Activated CD8-positive, alpha-beta memory T cell treated with anti-CD3 and anti-CD28 coated beads, Interleukin-2, amount 10 ng/mL, durations not matched to agents 7 days and 5 days (primary cell): ENCODE data around the gene SMCO3. TPM values are rescaled to one million over a fixed set of nuclear protein-coding genes. Genes with fewer than 3 reads are reported as not detected.
A peak's percentile ranks its signal among the peaks of the same experiment; 100 is the strongest.

ENCODE experiments used
- ATAC-seq: fragments of 150-1000 bp; cut with Tn5 transposase; one replicate; pipeline ENCODE4 v1.10.0; 2021; ENCODE audit warnings: moderate library complexity
- CTCF ChIA-PET: fragments of 350-600 bp; sonication (Branson Sonifier 250); formaldehyde crosslinking; loops from one replicate; lab custom pipeline; 2021; ENCODE audit warnings: antibody characterized with exemption; lab: Charles Lee
- DNase-seq: peaks from one replicate; pipeline ENCODE4 v3.0.0-alpha.2; 2020
- H3K27ac Mint-ChIP-seq: one replicate; pipeline ENCODE4 v1.8.0; 2021; ENCODE audit warnings: mild to moderate bottlenecking, mixed read lengths
- H3K27me3 Mint-ChIP-seq: one replicate; pipeline ENCODE4 v1.8.0; 2021; ENCODE audit warnings: mixed read lengths
- H3K36me3 Mint-ChIP-seq: one replicate; pipeline ENCODE4 v1.8.0; 2021; ENCODE audit warnings: mild to moderate bottlenecking, mixed read lengths
- H3K4me1 Mint-ChIP-seq: one replicate; pipeline ENCODE4 v1.8.0; 2021; ENCODE audit warnings: mixed read lengths
- H3K4me3 Mint-ChIP-seq: one replicate; pipeline ENCODE4 v1.8.0; 2021; ENCODE audit warnings: mild to moderate bottlenecking, moderate library complexity, mixed read lengths
- H3K9me3 Mint-ChIP-seq: one replicate; pipeline ENCODE4 v1.8.0; 2022; ENCODE audit warnings: low read depth, mixed read lengths
- total RNA-seq, 2 experiments: library from RNA; stranded (reverse); gene quantifications; one replicate each; pipeline ENCODE4 v1.2.3, GENCODE V29; 2021

Gene SMCO3
- total RNA-seq, 2 experiments from 2014 or later, result not detected

DNA sequence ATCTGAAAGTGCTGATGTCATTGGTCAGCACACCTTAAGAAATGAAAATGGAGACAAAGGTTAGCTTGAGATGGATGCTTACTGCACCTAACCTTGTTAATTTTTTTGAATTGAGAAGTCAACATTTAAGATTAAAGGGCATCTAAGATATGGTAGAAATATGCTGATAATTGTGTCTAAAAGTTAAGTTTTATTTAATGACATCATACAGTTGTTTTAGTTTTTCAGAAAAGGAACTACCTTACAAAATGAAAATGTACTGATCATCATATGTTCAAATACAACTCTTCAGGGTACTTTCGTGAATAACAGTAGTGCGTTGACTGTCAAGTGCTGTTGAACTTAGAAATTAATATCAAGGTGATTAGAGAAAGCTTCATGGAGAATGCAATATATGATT, 2.5 kb downstream of the SMCO3 start:
- H3K36me3 Mint-ChIP-seq, result no peaks in the 10 kb centered on the region
- no peak overlapping the region for H3K27ac Mint-ChIP-seq
- no peak overlapping the region for H3K4me3 Mint-ChIP-seq
- H3K27me3 Mint-ChIP-seq, result no peaks in the 10 kb centered on the region
- no peak for ATAC-seq
- H3K9me3 Mint-ChIP-seq, result no peaks in the 10 kb centered on the region
- H3K4me1 Mint-ChIP-seq, result peaks cover 11% of the 10 kb centered on the region
- CTCF ChIA-PET, result interaction anchor here (1.3 to 2.3 kb wide), 5 partner anchors 11 to 410 kb away, joined by 5 to 7 read pairs (median 6); partner anchors contain the start of genes ERP27 and RERG
- DNase-seq, result no peak

DNA sequence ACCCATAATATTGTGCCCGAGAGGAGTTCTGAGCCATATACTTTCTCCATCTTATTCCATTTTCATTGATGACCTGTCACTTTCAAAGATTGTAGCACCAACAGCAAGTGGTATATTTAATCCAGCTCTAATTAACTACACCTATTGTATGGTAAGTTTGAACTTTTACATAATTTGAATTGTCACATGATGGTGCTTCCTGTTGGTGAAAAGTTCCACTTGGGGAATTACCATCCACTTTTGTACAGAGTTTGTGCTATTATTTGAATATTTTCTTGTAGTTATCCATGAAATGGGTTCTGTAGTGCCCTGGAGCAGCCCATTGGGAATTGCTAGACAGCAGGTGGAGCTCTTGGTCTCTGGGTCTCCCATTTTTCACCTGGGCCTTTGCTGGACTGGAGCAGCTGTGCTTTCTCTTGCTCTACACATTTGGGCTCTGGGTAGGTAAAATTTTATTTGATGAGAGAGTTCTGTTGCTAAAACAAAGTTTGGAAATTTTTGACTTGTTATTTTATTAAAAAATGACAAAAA, 3.0 kb downstream of the SMCO3 start:
- H3K27me3 Mint-ChIP-seq, result no peaks in the 10 kb centered on the region
- no peaks in the 10 kb centered on the region for H3K36me3 Mint-ChIP-seq
- peaks cover 11% of the 10 kb centered on the region for H3K4me1 Mint-ChIP-seq
- H3K27ac Mint-ChIP-seq, result no peak overlapping the region
- no peak overlapping the region for H3K4me3 Mint-ChIP-seq
- DNase-seq, result no peak
- ATAC-seq, result no peak
- CTCF ChIA-PET, result interaction anchor here (1.3 to 2.3 kb wide), 6 partner anchors 11 to 410 kb away, joined by 3 to 7 read pairs (median 6); partner anchors contain the start of genes ERP27 and RERG
- H3K9me3 Mint-ChIP-seq, result no peaks in the 10 kb centered on the region

DNA sequence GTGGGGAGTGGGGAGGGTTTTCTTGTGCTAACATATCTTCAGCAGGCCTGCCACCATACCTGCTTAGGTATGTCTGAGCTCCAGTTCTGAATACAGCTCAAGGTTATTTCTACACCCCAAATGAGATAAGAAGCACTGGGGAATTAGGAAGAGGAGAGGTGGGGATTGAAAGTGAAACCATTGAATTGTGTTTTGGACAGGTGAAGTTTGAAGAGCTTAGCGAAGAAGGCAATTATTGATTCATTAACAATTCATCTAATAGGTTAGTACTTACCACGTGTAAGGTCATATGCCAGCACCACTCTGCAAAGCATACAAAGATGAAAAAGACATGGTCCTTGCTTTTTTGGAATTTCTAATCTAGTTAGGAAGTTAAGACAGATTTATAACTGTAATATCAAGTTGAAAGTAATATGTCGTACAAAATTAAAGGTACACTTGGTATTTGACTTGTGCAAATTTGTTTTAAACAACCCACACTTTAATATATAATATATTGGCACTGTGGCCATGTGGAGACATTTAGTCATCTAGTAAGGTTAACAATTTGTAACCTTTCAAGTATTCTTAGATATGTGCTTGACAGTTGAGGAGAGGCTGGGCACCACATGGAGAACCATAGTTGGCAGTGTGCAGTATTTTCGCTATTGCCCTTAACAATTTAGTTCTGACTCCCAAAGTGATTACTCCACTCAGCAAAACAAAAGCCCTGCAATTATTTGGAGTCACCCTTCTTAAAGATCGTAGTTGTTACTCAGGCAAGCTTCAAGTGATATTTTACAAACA, 3.6 kb downstream of the SMCO3 start:
- Mint-ChIP-seq H3K27me3 (no peaks in the 10 kb centered on the region), H3K4me1 (peaks cover 11% of the 10 kb centered on the region), H3K27ac (no peak overlapping the region), H3K4me3 (no peak overlapping the region), H3K9me3 (no peaks in the 10 kb centered on the region), H3K36me3 (no peaks in the 10 kb centered on the region)
- no peak for DNase-seq
- CTCF ChIA-PET, result interaction anchor here (0.7 to 2.3 kb wide), 9 partner anchors 12 to 411 kb away, joined by 3 to 7 read pairs (median 5); partner anchors contain the start of genes ERP27 and RERG
- no peak for ATAC-seq

DNA sequence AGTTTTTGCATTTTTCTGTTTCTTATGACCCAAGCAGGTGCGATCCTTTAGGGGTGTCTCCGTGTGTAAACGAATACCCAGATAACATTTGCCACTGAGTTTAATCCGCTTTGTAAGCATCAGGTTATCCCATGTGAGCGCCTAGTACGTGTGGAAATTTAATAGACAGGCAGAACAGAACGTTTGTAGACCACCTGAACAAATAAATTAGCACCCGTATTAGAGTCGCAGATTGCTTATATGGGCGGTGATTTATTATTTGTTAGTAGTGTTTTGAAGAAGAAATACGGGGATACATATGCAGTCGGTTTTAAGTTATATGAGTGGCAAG, 10.2 kb downstream of the SMCO3 start:
- Mint-ChIP-seq H3K27me3 (no peaks in the 10 kb centered on the region), H3K36me3 (peaks cover 18% of the 10 kb centered on the region), H3K9me3 (no peaks in the 10 kb centered on the region), H3K27ac (no peak overlapping the region), H3K4me3 (no peak overlapping the region), H3K4me1 (peaks cover 20% of the 10 kb centered on the region)
- ATAC-seq (peak; percentile 10), DNase-seq (no peak)
- CTCF ChIA-PET, result interaction anchor here (1.2 to 7.4 kb wide), 8 partner anchors 9 to 417 kb away, joined by 3 to 81 read pairs (median 5); partner anchors contain the start of gene RERG

DNA sequence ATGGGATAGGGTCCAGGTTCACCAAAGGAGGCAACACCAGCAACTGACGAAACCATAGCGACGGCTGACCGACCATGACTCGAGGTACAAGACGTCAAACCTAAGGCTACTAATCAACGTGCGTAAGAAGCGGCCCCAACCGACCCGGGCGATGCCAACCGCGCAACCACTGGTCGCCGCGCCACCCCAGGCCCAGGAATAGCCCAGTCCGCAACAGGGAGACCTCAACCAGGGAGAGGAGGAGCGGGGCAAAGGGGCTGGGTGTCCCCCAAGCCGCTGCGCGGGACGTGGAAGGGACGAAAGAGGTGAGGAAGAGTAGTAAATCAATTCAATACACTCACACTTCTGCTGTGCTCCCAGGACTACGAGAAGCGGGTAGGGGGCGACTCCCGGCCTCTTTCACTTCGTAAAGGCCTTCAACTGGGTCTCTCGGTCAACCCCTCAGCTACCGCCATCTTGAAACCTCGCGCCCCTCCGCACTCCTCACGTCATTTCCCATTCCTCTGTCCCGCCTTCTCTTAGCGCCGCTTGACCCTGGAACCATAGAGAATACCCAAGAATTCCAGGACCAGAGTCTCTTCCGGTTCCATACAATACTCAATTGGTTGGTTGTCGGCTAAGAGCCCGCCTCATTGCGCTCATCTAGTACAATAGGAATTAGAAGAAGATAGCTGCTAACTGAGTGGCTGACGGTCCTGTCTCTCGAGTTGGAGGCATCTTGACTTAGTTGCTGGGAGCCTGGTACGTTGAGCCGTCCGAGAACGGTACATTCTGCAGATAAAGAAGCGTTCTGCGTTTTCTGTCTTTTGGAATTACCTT, 10.8 kb downstream of the SMCO3 start, which contains the start of the genes C12orf60 and WBP11:
C12orf60 (plus strand) TSS at position 660 of the 819 bp plus-strand sequence. CDS start 19,266 bp downstream, outside the sequence.
WBP11 (minus strand) TSS at position 468 of the 819 bp plus-strand sequence. CDS start 2,095 bp downstream, outside the sequence.
- CTCF ChIA-PET, result interaction anchor here (0.6 to 7.4 kb wide), 11 partner anchors 9 to 418 kb away, joined by 3 to 81 read pairs (median 4); partner anchors contain the start of gene RERG
- Mint-ChIP-seq H3K4me1 (peaks cover 20% of the 10 kb centered on the region), H3K27me3 (no peaks in the 10 kb centered on the region), H3K27ac (no peak within 1 kb of the TSS), H3K9me3 (no peaks in the 10 kb centered on the region), H3K36me3 (peaks cover 22% of the 10 kb centered on the region), H3K4me3 (no peak within 1 kb of the TSS)
- ATAC-seq (peak; percentile 98), DNase-seq (peak; percentile 95)

DNA sequence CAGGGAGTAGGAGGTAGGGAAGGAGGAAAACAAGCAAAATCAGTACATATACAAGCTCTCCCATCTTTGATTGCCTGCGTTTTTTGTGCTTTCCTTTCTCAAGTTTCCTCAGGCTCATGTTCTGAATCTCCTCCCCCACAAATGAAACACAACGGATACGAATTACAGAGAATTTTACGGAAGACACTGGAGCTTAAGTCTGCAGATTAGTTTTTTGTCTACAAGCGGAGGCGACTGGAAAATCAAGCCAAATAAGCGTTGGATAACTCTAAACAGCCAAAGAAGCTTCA, 11.3 kb downstream of the SMCO3 start:
- DNase-seq (no peak), ATAC-seq (no peak)
- no peak overlapping the region for H3K4me3 Mint-ChIP-seq
- H3K9me3 Mint-ChIP-seq, result no peaks in the 10 kb centered on the region
- CTCF ChIA-PET, result interaction anchor here (0.6 to 7.4 kb wide), 9 partner anchors 10 to 419 kb away, joined by 3 to 81 read pairs (median 4); partner anchors contain the start of gene RERG
- no peaks in the 10 kb centered on the region for H3K27me3 Mint-ChIP-seq
- peaks cover 20% of the 10 kb centered on the region for H3K4me1 Mint-ChIP-seq
- peaks cover 27% of the 10 kb centered on the region for H3K36me3 Mint-ChIP-seq
- H3K27ac Mint-ChIP-seq, result no peak overlapping the region

DNA sequence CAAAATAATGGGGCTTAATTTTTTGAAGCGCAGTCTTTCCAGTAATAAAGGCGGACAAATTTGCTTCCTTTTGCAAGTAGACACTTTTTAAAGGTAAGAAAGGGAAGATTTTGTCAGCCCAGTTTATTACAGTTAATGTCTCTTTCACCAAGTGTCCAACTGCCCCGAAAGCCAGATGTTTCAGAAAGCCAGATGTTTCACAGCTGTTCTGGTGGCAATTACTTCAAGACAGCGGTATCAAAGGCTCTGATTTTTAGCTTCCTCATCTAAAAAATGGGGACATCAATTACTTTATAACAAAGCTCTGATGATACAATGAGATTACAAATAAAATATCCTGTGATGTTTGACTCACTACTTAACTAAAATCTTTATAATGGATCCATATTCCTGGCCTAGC, 11.7 kb downstream of the SMCO3 start:
- Mint-ChIP-seq H3K9me3 (no peaks in the 10 kb centered on the region), H3K4me3 (no peak overlapping the region), H3K36me3 (peaks cover 31% of the 10 kb centered on the region), H3K4me1 (peaks cover 20% of the 10 kb centered on the region), H3K27me3 (no peaks in the 10 kb centered on the region), H3K27ac (no peak overlapping the region)
- no peak for ATAC-seq
- no peak for DNase-seq
- CTCF ChIA-PET, result interaction anchor here (0.6 to 7.4 kb wide), 6 partner anchors 9 to 419 kb away, joined by 3 to 81 read pairs (median 4); partner anchors contain the start of gene RERG

DNA sequence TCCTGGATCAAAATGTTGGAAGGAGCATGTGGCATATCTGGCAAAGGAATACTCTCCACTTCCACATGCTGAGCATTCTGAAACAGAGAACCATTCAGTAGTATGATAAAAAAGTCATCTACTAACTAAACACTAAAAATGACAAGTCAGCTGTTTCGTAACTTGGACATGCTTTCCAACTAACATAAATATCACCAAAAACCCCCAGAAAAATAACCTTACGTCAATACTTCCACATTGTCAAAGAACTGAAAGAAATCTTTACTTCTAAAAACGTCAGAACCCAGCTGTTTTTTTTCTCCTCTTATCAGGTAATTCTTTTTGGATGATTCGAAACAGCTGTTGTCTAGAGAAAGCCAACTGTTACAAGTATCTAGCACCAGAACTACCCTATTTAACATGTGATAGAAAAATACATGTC, 18.9 kb downstream of the SMCO3 start:
- no peak overlapping the region for H3K4me3 Mint-ChIP-seq
- H3K36me3 Mint-ChIP-seq, result peaks cover 69% of the 10 kb centered on the region
- no peak overlapping the region for H3K27ac Mint-ChIP-seq
- ATAC-seq (no peak), DNase-seq (no peak)
- CTCF ChIA-PET, result interaction anchor here (0.9 kb wide), 1 partner anchor 71 kb away, joined by 3 read pairs; no protein-coding TSS in a partner anchor
- no peaks in the 10 kb centered on the region for H3K9me3 Mint-ChIP-seq
- no peaks in the 10 kb centered on the region for H3K27me3 Mint-ChIP-seq
- H3K4me1 Mint-ChIP-seq, result peaks cover 3% of the 10 kb centered on the region

DNA sequence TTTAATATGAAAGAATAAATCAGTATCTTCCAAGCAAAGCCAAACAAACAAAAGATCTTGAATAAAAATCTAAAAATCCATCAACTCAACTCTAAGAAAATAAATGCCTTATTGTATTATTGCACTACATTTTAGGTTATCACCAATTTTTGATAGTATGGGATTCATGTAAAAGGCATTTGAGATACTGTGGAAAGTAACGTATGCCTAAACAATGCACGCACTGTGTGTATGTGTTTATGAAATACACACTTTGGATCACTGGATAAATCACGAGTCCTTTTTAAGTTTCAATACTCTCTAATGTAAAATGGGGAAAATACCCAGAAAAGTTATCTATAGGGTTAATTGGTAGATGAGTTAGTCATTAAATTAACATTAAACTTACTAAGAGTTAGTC, 28.4 kb downstream of the SMCO3 start:
- CTCF ChIA-PET, result no interaction called here
- Mint-ChIP-seq H3K36me3 (peaks cover 49% of the 10 kb centered on the region), H3K4me1 (peaks cover 5% of the 10 kb centered on the region), H3K27me3 (no peaks in the 10 kb centered on the region), H3K27ac (no peak overlapping the region), H3K4me3 (no peak overlapping the region), H3K9me3 (no peaks in the 10 kb centered on the region)
- DNase-seq (no peak), ATAC-seq (no peak)

DNA sequence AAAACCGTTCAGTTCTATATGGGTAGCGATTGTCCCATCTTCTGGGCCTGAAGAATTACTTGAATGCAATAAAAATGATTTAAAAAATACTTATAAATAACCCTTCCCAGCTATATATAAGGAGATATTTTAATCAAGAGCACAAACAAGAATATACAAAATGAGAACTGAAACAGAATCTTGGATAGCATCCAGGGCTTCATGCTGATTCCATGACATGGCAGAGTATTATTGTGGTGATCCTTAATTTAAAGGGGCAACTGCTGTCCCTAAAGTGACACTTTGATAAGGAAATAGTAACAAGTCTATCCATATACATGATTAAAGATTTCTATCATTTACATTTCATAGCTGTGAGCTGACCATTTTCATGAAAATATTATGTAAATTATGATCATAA, 29.5 kb downstream of the SMCO3 start:
- H3K36me3 Mint-ChIP-seq, result peaks cover 38% of the 10 kb centered on the region
- H3K27ac Mint-ChIP-seq, result no peak overlapping the region
- H3K4me3 Mint-ChIP-seq, result no peak overlapping the region
- CTCF ChIA-PET, result interaction anchor here (1.0 kb wide), 1 partner anchor 211 kb away, joined by 3 read pairs; no protein-coding TSS in a partner anchor
- peaks cover 10% of the 10 kb centered on the region for H3K4me1 Mint-ChIP-seq
- DNase-seq (no peak), ATAC-seq (no peak)
- H3K27me3 Mint-ChIP-seq, result no peaks in the 10 kb centered on the region
- H3K9me3 Mint-ChIP-seq, result no peaks in the 10 kb centered on the region

DNA sequence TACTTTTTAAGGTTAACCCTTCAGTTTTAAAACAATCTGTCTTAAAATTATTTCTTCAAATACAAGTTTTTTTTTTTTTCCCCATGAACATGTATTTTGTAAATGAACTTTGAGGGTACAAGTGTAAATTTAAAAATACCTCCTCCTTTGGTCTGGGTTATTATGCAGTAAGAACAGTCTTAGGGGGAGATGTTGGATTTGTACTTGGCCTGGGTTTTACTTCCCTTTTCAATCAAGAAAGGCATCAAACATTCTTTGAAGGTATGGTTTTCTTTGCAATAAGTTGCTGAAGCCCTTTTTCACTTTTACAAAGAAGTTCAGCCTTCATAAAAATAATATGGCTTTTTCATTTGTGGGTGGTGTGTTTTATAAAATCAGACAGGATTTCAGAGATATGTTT, 31.2 kb downstream of the SMCO3 start:
- ATAC-seq (no peak), DNase-seq (no peak)
- Mint-ChIP-seq H3K4me3 (no peak overlapping the region), H3K9me3 (no peaks in the 10 kb centered on the region), H3K36me3 (peaks cover 27% of the 10 kb centered on the region), H3K4me1 (peaks cover 11% of the 10 kb centered on the region), H3K27me3 (no peaks in the 10 kb centered on the region), H3K27ac (no peak overlapping the region)
- CTCF ChIA-PET, result interaction anchor here (1.2 kb wide), 1 partner anchor 20 kb away, joined by 3 read pairs; no protein-coding TSS in a partner anchor

DNA sequence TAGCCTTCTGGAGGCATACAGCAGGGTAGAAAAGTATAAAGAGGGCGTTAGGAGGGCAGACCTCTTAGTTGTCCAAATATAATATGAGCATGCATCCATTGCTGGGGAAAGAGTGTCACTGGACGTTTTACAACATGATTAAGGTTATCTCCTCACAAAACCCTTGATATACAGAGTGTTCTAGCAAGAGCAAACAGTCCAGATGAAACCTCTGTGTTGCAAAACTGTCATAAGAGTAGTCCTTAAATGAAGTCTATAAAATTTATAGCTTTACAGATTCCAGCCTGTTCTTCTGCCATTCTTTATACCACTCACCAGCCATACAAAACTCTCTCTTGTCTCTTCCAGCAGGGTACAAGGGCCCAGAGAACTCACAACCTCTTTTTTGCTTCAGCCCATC, 32.4 kb downstream of the SMCO3 start:
- Mint-ChIP-seq H3K4me3 (no peak overlapping the region), H3K27me3 (no peaks in the 10 kb centered on the region), H3K4me1 (peaks cover 15% of the 10 kb centered on the region), H3K36me3 (peaks cover 17% of the 10 kb centered on the region), H3K9me3 (no peaks in the 10 kb centered on the region), H3K27ac (no peak overlapping the region)
- no peak for DNase-seq
- no peak for ATAC-seq
- CTCF ChIA-PET, result interaction anchor here (0.9 to 1.2 kb wide), 3 partner anchors 9 to 214 kb away, joined by 3 read pairs; no protein-coding TSS in a partner anchor

DNA sequence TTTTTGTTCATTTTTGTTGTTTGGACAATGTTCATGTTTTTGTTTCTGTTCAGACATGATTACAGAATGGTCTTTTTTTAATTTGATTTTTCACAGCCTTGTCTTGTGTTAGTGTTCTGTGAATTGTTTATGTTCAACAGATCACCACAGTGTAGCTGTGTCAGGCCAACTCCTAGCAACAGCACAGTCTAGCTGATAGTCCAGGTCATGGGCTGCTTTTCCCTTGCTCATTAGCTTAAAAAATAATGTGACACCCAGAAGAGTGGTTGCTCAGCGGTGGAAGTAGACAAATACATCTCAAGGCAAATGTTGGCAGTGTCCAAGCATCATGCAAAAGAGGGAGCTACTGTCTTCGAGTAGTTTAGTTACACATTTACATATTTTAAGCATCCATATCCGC, 33.1 kb downstream of the SMCO3 start:
- no peak overlapping the region for H3K27ac Mint-ChIP-seq
- DNase-seq (no peak), ATAC-seq (no peak)
- H3K4me1 Mint-ChIP-seq, result peaks cover 22% of the 10 kb centered on the region
- H3K36me3 Mint-ChIP-seq, result peaks cover 16% of the 10 kb centered on the region
- H3K4me3 Mint-ChIP-seq, result no peak overlapping the region
- no peaks in the 10 kb centered on the region for H3K27me3 Mint-ChIP-seq
- no peaks in the 10 kb centered on the region for H3K9me3 Mint-ChIP-seq
- CTCF ChIA-PET, result interaction anchor here (1.0 kb wide), 2 partner anchors 11 to 13 kb away, joined by 3 read pairs; no protein-coding TSS in a partner anchor
